ENCODE data around the gene SYNPO. TPM values are rescaled to one million over a fixed set of nuclear protein-coding genes. Genes with fewer than 3 reads are reported as not detected.
A peak's percentile ranks its signal among the peaks of the same experiment; 100 is the strongest.

SYNPO gene
- polyA plus RNA-seq, 3 donors: 109 to 126 (median 111) TPM

- DNase-seq: no peak
Measured at GRCh38 chr5:150672884-150673275, 32.4 kb downstream of the SYNPO start.

GRCh38 chr5:150674341-150674821 lies 33.9 kb downstream of the SYNPO start:
- no peak for DNase-seq

- no peak for DNase-seq
Measured at GRCh38 chr5:150675069-150675468, 34.6 kb downstream of the SYNPO start.

DNA sequence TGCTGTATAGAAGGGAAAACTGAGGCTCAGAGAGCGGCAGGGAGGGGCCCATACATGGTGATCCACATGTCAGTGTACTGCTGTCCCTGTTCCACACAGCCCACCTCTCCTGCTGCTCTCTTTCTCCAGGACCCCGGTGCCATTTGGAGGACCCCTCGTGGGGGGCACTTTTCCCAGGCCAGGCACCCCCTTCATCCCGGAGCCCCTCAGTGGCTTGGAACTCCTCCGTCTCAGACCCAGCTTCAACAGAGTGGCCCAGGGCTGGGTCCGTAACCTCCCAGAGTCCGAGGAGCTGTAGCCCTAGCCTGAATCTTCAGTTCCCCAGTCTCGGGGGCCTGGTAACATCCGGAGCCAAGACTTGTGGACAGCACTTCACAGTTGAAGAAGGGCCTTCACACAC lies 36.1 kb downstream of the SYNPO start:
- no peak for DNase-seq

DNA sequence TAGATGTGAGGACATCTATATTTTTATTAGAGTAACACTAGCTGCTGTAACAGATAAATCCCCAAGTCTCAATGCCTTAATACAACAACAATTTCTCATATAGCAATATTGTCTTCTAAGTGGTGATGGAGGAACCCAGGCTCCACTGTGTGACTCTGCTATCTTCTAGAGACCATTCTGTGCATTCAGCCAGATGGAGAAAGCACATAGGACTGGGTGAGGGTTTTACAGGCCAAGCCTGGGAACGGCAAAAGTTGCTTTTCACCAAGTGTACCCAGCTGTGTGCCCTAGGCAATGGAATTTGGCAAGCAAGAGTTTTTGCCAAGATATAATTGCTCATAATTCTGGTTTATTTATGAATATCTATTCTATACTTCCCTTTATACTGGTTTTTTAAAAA lies 48.7 kb downstream of the SYNPO start:
- no peak for DNase-seq

DNA sequence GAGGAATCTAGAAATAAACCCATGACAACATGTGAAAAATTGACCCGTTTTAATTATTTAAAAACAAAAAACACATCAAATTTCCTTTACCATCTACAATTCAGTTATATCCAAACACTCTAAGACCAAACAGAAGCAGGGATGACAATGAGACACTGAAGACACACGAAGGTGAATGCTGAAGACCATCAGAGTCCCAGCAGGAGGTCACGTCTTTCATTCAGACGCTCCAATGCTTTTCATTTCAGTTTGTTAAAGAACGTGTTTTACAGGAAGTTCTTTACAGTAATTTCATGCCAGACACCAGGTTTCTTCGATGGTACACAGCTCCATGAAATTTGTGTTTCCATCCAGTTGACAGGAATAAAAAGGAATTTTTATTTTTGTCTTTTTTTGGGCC lies 50.3 kb downstream of the SYNPO start:
- no peak for DNase-seq

DNA sequence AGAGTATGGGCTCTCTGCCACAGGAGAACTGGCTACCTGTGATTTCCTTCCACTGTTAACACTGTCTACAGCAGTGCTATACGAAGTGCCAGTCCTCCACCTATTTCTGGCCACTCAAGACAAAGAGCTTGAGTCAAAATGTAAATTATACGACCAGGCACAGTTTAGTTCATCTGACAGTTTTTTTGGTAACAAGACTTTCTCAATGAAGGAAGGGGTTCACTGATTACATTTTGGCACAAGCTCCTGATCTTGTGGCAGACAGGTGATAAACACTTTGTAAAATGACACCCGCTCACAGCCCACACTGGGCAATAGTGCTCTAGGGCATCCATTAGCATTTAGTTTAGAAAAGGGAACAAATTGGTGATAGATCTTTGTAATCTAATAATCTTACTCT lies 51.8 kb downstream of the SYNPO start:
- DNase-seq: no peak

DNA sequence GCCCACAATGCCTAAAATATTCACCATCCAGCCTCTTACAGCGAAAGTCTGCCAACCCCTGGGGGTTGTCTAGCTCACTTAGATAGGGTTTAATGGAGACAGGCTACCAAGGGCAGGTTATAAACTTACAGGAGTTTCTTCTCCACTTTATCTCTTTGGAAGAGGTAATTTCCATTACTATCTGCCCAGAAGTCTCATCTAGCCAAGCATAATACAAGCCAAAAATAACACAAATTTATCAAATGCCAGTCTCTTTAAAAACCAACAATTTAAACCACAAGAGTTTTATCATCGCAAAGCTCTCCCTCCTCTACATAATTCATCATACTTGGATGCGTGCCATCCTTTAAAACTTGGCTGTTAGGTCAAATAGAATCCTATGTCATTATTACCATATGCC lies 54.2 kb downstream of the SYNPO start:
- no peak for DNase-seq

DNA sequence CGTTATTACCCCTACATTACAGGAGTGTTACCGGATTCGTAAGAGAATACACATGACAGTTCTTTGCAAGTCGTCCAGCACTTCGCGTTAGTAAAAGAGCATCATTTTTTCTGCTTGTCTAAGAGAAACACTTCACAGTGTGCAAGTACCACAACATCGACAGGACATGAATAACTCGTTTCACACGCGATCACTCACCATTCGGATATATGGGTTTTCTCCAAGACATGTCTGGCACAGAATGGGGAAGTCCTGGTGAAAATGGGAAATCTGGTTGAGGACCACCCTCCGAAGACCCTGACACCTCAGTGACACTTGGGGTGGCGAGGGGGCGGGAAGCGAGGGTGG lies 59.8 kb downstream of the SYNPO start:
- no peak for DNase-seq

- peak; percentile 95 for DNase-seq
Measured at GRCh38 chr5:150700594-150701377, 60.3 kb downstream of the SYNPO start, which contains the start of gene RBM22. Gene RBM22 (minus strand): TSS chr5:150701062. CDS start chr5:150700985, 77 bp downstream.

- no peak for DNase-seq
Measured at GRCh38 chr5:150703762-150704161, 63.3 kb downstream of the SYNPO start.

GRCh38 chr5:150706776-150707390 lies 66.4 kb downstream of the SYNPO start:
- DNase-seq: no peak

Other genes with a start within 250 kb of the SYNPO start
- 100 to 1,000 TPM; 235 to 288 (median 278) TPM for gene CD74, start 227.8 kb upstream of the SYNPO start, polyA plus RNA-seq (ENCODE audit: insufficient read length in 3 of 3)
- 1,000 to 10,000 TPM; 1,933 to 2,379 (median 2,065) TPM for gene RPS14, start 190.9 kb upstream of the SYNPO start, polyA plus RNA-seq (ENCODE audit: insufficient read length in 3 of 3)
- gene NDST1, start 132.5 kb upstream of the SYNPO start, polyA plus RNA-seq (ENCODE audit: insufficient read length in 3 of 3): 10 to 100 TPM; 56.8 to 67.7 (median 61.9) TPM
- gene MYOZ3, start 20.6 kb downstream of the SYNPO start, polyA plus RNA-seq (ENCODE audit: insufficient read length in 3 of 3): 1 to 10 TPM; 5.9 to 8.6 (median 7.2) TPM
- 10 to 100 TPM; 69.8 to 88.6 (median 78.0) TPM for gene RBM22, start 60.4 kb downstream of the SYNPO start, polyA plus RNA-seq (ENCODE audit: insufficient read length in 3 of 3)
- 10 to 100 TPM; 57.0 to 71.0 (median 67.8) TPM for gene DCTN4, start 118.4 kb downstream of the SYNPO start, polyA plus RNA-seq (ENCODE audit: insufficient read length in 3 of 3)
- 10 to 100 TPM; 20.5 to 21.6 (median 21.6) TPM for gene SMIM3, start 138.1 kb downstream of the SYNPO start, polyA plus RNA-seq (ENCODE audit: insufficient read length in 3 of 3)
- gene IRGM, start 205.9 kb downstream of the SYNPO start, polyA plus RNA-seq (ENCODE audit: insufficient read length in 3 of 3): 1 to 10 TPM in 1 of 3 donors, under 1 TPM in 2; 0.39 to 1.1 (median 0.43) TPM